Ishikawa (cell line): ENCODE data around the gene TMEM63A.

Source experiments
- CREB1 ChIP-seq: IDR thresholded peaks from 2 replicates; pipeline ENCODE4 v1.6.1; 2012; ENCODE audit warnings: low read depth
- EP300 ChIP-seq: IDR thresholded peaks from 2 replicates; pipeline ENCODE4 v1.6.1; 2012; ENCODE audit warnings: borderline replicate concordance
- RAD21 ChIP-seq: IDR thresholded peaks from 2 replicates; pipeline ENCODE4 v1.6.1; 2012; ENCODE audit warnings: low read depth
- TAF1 ChIP-seq: IDR thresholded peaks from 2 replicates; pipeline ENCODE4 v1.6.1; 2012; ENCODE audit warnings: low read depth, mild to moderate bottlenecking
- TEAD4 ChIP-seq: IDR thresholded peaks from 2 replicates; pipeline ENCODE4 v1.6.1; 2012
- TF ChIP-seq, protein P1 (sequence below): IDR thresholded peaks from 2 replicates; pipeline ENCODE4 v1.6.1; 2012

DNA sequence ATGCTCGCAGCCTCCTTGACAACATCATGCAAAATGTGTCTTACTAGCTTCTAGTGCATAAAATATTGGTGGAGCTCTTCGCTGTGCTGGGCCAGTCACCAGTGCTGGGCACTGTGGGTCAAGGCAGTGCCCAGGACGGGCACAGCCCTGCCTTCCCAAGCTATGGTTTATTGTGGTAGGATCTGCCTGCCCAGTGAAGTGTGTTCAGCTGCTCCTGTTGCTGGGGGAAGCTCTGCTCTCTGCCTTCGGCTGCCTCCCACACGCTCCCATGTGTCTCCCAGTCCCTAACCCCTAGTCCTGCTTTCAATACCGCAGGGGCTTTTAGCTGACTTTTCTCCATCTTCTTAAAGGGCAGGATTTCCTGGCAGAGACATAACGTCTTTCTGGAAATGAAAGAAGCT, 56.6 kb downstream of the TMEM63A start:
- TF ChIP-seq, protein P1, sequence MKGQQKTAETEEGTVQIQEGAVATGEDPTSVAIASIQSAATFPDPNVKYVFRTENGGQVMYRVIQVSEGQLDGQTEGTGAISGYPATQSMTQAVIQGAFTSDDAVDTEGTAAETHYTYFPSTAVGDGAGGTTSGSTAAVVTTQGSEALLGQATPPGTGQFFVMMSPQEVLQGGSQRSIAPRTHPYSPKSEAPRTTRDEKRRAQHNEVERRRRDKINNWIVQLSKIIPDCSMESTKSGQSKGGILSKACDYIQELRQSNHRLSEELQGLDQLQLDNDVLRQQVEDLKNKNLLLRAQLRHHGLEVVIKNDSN, result no peak
- TF ChIP-seq EP300 (no peak), TAF1 (no peak), RAD21 (no peak), TEAD4 (no peak), CREB1 (no peak)
